Activated T-cell treated with anti-CD3 and anti-CD28 coated beads for 48 hours (primary cell): ENCODE data around the gene CILP.
"Not testable (repeated sequence)": the region's sequence is repeated elsewhere in the genome, so short reads cannot be mapped to it uniquely, and the experiment has no call there.

Experiments used
- DNase-seq: peaks from one replicate; pipeline ENCODE4 v3.0.0-alpha.2; 2020; ENCODE audit warnings: low read depth

The CILP gene

DNA sequence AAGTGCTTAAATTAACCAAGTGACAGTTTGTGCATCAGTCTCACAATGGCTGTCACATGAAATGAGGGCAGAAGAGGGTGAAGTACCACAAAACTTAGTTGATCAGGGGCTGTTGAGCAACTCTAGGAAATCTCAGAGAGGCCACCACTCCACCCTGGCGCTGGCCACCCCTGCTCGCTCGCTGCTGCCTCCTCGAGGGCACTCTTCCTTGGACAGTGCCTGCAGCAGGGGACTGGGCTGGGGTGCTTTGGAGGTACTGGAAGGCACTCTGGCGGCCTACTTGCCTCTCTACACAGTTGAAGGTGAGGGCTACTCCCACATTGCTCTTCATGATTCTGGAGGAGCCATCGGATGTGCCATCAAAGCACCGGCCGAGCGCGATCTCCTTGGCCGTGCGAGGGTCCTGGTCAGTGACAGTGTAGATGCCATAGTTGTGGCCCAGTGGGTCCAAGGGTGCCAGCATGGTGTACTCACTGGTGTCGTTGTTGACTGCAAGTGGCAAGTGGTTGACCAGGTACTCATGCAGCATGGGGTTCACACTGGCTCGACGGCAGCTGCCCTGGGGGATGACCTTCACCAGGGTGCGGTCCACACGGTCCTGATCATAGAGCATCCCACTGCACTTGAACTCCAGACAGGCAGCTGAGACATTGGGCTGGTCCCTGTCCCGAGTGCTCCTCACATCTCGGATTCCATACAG is 14.5 kb downstream of the CILP start:
- no peak for DNase-seq

DNA sequence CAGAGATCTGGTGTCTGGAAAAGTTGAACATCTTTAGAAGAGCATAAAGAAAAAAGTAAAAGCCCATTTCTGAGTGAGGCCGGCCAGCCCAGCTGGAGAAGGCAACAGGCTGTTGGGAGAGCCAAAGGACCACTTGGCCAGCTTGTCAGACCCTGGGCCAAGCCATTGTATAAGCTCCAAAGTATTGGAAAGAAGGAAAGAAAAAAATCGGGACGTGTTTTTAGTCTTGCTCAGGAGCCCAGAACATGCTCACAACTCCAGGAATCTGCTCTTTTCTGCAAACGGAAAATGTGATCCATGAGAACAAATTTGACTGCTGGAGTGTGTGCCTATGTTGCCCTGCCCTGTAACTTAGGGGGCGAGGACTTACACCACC is 15.7 kb downstream of the CILP start:
- DNase-seq: no peak

DNA sequence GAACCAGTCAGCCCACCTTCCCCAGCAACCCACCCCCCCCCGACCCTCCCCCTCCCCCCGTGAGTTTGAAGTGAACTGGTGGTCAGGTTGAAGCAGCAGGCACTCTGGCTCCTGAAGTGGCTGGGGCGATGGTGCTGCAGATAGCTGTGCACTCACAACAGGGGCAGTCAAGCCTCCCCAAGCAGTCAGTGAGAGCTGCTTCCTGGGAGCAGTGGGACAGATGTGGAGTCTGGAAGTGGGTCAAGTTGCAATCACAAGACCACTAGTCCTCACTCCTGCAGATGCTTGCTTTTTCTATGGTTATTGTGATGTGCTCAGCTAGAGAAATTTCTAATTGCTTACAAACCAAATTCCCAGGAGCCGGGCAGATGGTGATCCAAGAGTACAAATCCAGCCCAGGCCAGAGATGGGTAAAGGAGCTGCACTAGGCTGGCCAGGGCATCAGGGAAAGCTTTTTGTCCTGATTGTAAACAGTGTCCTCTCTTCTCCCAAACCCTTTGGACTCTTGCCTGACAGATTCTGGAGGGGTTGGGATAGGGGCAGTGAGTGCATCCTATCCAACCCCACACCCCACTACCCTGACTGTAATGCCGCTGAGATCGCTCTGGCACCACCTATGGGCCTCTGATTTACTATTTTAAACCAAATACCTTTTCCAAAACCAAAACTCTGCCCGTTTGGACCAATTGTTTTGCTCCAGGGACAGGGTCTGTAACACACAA is 16.3 kb downstream of the CILP start:
- no peak for DNase-seq

DNA sequence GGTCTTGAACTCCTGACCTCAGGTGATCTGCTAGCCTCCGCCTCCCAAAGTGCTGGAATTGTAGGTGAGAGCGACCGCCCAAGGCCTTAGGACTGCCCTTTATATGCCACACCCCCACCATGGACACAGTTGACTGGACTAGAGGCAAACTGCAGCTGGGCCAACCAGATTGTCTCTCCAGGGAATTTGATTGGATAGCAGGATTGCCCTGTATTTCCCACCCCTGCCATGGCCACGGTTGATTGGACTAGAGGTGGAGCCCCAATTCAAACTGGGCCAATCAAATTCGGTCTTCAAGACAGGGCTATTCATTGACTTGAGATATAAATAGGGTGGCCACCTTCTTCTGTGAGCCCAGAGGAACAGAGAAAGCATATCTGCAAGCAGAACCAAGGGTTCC is 19.3 kb downstream of the CILP start:
- DNase-seq: no peak

DNA sequence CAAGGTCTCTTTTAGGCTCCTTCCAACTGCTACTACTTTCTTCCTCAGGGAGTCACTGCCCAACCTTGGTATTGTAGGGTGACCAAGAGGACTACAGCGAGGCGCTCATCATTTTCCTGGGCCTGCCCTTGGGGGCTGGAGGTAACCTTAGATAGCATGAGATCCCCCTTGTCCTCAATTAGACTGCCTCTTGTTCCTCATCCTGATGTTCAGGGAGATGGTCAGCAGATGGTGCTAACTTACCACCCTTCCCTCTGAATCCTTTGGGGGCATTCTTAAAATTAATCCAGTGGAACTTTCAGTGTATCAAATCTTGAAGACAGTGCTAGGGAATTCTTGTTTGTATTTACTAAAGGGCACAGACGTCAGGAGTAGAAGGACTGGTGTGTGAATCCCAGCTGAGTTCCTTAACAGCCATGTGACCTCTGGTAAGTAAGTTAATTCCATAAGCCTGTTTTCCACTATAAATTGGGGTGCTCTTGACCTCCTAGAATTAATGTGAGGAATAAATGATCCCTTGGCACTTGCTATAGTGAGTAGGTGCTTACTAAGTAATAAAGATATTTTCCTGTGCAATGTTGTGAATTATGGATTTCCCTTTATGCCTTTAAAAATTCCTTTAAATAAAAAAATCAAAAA is 22.1 kb downstream of the CILP start:
- no peak for DNase-seq

DNA sequence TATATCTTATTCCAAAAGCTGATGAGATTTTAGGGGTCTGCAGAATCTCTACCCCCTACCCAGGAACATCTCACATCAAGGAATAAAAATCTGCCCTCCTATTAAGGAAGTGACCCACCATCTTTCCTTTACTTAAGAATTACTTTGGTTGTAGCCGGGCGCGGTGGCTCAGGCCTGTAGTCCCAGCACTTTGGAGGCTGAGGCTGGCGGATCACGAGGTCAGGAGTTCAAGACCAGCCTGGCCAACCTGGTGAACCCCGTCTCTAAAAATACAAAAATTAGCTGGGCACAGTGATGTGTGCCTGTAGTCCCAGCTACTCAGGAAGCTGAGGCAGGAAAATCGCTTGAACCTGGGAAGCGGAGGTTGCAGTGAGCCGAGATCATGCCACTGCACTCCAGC is 22.8 kb downstream of the CILP start:
- DNase-seq: not testable (repeated sequence)

DNA sequence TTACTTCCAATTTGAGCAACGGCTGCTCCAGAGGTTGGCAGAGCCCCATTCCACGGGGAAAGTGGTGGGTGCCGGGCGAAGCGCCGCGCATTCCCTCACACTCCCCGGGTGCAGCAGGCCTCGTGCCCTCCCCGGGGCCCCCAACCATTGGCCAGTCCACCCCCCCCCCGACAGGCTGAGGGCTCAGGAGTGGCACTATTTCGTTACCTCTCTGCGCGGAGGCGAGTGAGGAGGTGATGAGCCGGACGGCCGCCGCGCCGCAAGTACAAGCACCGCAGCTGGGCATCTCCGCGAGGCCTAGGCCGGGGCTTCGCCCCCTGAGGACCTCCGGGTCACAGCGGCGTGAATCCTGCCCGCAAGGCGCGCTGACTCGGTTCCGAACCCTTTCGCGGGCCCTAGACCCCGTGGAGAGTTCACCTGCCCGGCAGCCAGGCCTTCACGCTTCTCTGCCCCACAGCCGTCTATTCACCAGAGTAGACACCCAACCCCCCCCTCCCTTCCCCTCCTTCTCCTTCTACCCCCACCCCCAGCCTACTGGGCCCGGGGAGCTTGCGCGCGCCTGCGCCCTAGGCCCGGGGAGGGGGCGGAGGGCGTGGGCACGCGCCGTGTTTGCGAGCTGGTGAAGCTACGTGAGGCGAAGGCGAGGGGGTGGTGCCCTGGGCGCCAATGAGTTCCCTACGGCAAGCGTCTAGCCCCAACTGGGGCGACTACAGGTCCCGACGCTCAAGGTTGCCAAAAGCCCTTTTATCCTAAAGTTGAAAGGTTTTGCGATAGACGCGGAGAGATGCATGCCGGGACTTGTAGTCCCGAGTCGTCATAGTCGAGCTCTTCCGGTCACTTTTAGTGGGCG is 26.2 kb downstream of the CILP start, which contains the start of gene CLPX:
TSS of gene CLPX (minus strand) at position 475 of the 850 bp plus-strand sequence. CDS start at position 286, 189 bp downstream.
- peak; percentile 84 for DNase-seq

DNA sequence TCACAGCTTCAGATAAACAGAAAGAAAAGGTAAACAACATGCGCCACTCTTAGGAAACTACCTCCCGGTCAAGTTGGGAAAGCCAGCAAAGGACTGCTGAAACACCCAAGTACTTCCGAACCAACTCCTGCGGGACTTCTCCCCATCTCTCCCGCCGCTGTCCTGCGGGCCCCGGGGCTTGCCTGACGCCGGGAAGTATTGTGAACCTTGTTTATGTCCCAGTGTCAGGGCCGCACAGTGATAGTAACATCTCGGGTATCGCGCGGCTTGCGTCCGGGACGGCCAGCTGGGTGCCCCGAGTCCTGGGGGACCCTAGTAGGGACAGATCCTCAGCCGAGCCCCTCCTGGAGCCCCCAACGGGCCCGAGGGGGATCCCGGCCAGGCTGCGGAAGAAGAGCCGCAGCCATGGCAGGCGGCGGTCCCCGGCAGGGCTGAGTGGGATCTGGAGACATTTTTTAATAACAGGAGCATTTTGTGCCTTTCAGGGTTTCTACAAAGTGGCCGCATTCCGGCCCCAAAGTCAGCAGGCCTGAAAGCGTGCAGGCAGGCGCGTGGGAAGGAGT is 26.9 kb downstream of the CILP start:
- peak; percentile 25 for DNase-seq

DNA sequence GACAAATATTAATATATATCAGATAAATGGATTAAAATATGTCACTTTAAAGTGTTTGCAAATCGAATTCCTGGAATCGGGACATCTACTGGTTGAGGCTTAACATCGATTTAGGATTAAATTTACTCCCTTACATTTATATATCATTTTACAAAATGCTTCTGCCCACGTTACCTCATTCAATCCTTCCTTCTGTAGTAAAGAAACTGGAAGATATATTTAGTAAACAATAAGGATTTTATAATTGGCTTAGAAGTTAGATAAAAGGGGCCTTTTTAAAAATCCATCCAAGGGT is 27.5 kb downstream of the CILP start:
- DNase-seq: no peak

DNA sequence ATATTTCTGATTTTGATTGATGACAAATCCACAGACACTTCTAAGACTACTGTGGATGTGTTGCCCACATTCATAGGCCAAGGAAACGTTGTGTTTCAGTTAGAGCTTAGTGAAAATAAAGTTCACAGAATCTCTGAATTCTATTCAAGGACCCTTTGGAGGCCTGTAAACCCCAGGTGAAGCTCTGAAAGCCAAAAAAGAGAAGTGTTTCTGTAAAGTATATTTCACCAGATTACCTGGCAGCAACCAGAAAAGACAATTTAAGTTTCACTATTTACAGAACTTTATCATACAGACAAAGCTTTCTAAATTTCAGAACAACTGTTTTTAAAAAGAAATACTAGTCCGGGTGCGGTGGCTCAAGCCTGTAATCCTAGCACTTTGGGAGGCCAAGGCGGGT is 28.7 kb downstream of the CILP start:
- no peak for DNase-seq

DNA sequence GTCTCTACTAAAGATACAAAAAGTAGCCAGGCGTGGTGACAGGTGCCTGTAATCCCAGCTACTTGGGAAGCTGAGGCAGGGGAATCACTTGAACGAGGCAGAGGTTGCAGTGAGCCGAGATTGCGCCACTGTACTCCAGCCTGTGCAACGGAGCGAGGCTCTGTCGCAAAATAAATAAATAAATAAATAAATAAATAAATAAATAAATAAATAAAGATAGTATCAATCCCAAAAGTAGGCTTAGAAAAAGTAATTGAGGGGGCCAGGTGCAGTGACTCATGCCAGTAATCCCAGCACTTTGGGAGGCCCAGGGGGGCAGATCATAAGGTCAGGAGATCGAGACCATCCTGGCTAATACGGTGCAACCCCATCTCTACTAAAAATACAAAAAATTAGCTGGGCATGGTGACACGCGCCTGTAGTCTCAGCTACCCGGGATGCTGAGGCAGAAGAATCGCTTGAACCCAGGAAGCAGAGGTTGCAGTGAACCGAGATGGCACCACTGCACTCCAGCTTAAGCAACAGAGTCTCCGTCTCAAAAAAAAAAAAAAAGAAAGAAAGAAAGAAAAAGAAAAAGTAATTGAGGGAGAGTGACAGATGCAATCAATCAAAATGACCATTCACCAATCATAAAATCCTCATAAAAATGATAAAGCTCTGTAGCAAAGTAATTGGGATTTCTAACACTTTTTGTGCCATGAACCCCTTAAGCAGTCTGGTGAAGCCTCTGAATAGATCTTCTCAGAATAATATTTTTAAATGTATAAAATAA is 29.5 kb downstream of the CILP start:
- DNase-seq: not testable (repeated sequence)

DNA sequence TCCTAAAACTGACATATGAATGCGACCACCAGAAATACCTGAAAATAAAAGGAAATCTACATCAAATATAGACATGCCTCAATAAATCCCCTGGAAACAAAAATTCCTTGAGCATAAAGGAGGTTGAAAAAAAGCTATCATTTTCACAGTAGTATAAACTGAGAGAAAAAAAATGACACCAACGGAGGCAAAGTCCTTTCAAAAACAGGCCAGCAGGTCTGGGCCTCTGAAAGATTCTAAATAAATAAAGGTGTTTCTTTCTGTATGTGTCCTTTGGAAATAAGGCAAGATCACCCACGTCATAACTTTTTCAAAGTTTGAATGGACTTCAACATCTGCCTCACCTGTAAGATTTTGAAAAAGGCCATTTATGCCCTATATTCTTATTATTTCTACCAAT is 31.1 kb downstream of the CILP start:
- DNase-seq: no peak

DNA sequence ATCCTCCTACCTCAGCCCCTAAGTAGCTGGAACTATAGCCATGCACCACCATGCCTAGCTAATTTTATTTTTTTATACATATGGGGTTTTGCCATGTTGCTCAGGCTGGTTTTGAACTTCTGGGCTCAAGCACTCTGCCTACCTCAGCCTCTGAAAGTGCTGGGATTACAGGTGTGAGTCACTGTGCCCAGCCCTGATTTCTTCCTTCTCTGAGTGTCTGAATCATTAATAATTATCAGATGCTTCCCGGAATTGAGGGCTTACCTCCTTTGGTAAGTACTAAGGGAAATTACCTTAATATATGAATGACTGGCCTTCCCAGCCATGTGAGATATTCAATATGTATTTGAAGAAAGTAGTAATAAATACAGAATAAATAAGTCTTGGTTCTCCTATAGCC is 33.4 kb downstream of the CILP start:
- no peak for DNase-seq

DNA sequence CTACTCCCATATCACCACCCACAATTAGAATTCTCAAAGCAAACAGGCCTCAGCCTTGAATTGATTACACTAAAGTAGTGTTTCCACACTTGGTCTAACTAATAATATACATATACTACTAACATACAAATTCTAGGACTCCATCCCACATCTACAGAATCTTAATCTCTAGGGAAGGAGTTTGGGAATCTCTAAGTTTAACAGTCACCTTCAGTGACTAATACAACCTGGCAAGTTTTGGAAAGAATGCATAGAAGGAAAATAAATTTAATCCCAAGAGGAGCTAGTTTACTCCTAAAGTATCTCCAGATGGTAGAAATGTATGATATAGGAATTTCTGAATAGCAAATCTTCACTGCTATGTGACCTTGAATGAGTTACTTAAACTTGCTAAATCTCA is 35.2 kb downstream of the CILP start:
- DNase-seq: no peak

DNA sequence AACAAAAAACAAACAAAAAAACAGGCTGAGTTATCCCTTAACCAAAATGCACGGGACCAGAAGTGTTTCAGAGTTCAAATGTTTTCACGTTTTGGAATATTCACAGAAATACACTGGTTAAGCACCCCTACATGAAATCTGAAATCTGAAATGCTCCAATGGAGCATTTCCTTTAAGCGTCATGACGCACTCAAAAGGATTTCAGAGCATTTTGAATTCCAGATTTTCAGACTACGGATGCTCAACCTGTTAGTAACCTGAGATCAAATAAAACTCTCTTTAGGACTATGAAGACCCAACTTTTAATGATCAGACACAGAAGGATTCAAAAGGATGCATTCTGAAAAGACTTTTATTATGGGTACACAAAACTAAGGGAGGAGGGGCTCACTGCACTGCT is 35.8 kb downstream of the CILP start:
- no peak for DNase-seq

DNA sequence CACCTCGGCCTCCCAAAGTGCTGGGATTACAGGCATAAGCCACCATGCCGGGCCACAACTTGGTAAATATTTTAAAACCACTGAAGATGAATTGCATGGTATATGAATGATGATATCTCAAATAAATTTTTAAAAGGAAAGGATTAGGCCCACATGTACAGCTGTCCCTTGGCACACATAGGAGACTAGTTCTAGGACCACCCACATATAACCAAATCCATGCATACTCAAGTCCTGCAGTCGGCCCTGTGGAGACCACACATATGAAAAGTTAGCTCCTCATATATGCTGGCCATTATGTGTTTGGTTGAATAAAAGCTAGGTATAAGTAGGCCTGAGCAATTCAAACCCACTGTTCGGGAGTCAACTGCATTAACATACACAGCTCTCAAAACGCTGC is 36.8 kb downstream of the CILP start:
- DNase-seq: no peak

DNA sequence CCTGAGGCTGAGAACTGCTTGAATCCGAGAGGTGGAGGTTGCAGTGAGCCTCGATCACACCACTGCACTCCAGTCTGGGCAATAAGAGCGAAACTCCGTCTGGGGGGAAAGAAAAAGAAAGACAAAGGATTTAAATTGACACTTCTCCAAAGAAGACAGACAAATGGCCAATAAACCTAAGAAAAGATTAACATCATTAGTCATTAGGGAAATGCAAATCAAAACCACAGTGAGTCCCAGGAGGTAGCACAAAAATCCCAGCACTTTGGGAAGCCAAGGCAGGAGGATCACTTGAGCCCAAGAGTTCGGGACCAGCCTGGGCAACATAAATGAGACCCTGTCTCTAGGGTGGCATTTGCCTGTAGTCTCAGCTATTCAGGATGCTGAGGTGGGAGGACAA is 38.7 kb downstream of the CILP start:
- DNase-seq: no peak

DNA sequence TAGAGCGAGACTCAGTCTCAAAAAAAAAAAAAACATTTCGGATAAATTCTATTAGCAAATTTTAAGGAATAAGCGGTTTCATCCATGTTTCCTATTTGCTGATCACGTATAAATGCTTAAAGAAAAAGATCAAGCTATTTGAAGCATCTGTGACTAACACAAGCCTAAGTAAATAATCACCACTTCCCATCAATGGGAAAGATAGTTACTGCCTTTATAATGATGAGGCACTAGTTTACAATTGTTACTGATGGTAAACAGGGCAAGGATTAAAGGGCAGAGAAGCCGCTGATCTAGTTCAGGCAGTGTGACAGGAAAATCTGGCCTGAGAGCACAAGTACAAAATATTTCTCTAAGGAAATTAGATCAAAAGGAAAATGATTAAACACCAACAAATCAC is 39.8 kb downstream of the CILP start:
- no peak for DNase-seq

DNA sequence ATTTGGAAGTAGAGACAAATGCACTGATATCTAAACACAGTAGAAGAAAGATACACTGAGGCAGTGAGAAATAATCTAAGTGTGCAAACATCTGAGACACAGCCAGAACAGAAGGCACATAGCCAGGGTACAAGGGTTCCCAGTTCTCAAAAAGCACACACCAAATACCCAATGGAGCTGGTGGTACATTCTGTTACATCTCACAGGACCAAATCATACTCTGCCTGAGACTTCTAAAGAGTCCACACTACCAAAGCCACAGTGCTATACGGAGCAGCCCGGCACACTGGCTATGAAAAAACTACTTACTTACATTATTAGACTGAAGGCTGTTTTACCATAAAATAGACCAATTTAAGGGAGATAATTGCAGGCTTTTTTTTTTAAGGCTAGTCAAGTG is 45.4 kb downstream of the CILP start:
- no peak for DNase-seq

DNA sequence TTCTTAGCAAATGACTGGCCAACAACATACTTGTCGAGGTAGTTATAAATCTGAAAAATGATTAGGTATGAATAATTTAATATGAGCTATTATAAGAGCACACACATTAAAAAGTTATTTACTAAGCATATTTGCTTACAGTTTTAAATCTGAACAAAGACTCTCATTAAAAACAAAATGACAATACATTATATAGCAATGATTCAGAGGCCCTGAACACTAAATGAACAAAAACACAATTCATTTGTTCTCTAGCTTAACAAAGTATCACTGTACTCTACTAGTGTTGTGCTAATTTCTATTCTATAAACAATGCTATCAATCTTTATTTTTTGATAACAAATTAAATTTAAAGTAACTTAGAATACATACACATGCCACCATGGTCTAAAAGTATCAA is 47.1 kb downstream of the CILP start:
- no peak for DNase-seq

DNA sequence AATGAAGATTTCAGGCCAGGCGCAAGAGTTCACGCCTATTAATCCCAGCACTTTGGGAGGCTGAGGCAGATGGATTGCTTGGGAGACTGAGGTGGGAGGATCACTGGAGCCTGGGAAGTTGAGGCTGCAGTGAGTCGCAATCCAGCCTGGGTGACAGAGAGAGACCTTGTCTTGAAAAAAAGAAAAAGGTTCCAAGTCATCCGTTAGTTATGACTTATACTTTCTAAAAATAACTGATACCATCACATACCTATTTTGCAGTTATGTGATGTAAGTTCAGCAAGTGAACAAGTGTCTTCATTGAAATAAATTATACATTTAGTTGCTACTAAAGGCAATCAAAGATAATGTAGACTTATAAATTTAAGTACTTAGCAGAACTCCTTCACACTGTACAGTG is 48.2 kb downstream of the CILP start:
- no peak for DNase-seq

DNA sequence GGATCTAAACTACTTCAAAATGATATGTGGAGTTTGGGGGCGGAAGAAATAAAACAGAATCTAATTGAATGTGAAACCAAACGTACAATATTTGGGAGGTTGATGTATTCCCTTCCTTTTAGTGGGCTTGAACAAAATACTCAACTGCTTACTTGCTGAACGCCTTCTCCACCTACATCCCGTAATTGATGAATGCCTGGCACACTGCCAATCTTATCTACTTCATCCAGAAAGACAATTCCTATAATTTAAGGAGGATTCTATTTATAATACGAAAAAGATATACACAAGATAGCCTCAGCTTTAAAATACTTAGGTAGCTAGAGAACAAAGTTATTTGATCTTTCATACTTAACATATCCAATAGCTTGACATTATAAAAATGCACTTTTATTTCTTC is 54.6 kb downstream of the CILP start:
- DNase-seq: no peak
